K562 (cell line): Measurements from ENCODE around the gene LUZP1. TPM values are rescaled to one million over a fixed set of nuclear protein-coding genes. Genes with fewer than 3 reads are reported as not detected.

Experiments used
- ATAC-seq: fragments of 200-7000 bp; cut with Tn5 transposase; 3 replicates; pipeline ENCODE4 v1.9.1; 2020; ENCODE audit warnings: moderate library complexity
- BruUV-seq: library from RNA; stranded (reverse); fragments of 400-500 nt; replicated peaks from 2 replicates; lab custom pipeline; 2021; lab: Mats Ljungman, UMichigan
- CTCF ChIA-PET: fragments of 300-600 bp; formaldehyde crosslinking; extraction: SDS; loops from one replicate; lab custom pipeline; 2021; ENCODE audit warnings: low intra/inter-chr PET ratio; lab: Yijun Ruan, JAX
- POLR2A ChIA-PET: fragments of 300-600, 350-650 bp; sonication (Branson Sonifier 250); formaldehyde crosslinking; extraction: SDS; loops from one replicate; lab custom pipeline; 2021; ENCODE audit warnings: antibody characterized with exemption, inconsistent platforms; lab: Yijun Ruan, JAX
- DNase-seq, 4 experiments: peaks; one replicate each; pipeline versions ENCODE4 v3.0.0 to v3.0.0-alpha.2; 2011 to 2018; ENCODE audit warnings: low spot score in 3 of 4, mixed read lengths in 3 of 4; ENCODE audit errors: extremely low read depth in 1 of 4
- FAIRE-seq: peaks from 2 replicates; lab custom pipeline; 2011; peaks lifted over from hg19 to GRCh38; lab: Jason Lieb, UNC
- H2AFZ ChIP-seq: 2 replicates; pipeline ENCODE4 v1.6.0; 2011; ENCODE audit warnings: low read depth, low read length, control low read depth, inconsistent platforms
- H3K27ac ChIP-seq: fragments of 200-600 bp; 3 replicates; pipeline ENCODE4 v1.8.0; 2011; ENCODE audit warnings: low read depth, mild to moderate bottlenecking, control low read depth, inconsistent platforms, low read length, moderate library complexity, mixed read lengths; ENCODE audit errors: extremely low read depth
- H3K27me3 ChIP-seq, 2 experiments: fragments of 300-600 bp in 1 of 2; 2 replicates in 1 of 2; 3 replicates in 1 of 2; pipeline versions ENCODE4 v1.6.0 to v1.8.0; 2011; ENCODE audit warnings: inconsistent platforms in 2 of 2, low read length in 2 of 2, mild to moderate bottlenecking in 1 of 2, mixed read lengths in 1 of 2, moderate library complexity in 1 of 2; ENCODE audit not compliant: control insufficient read depth in 2 of 2, insufficient read depth in 2 of 2
- H3K36me3 ChIP-seq: fragments of 300-600 bp; 3 replicates; pipeline ENCODE4 v1.8.0; 2011; ENCODE audit warnings: mild to moderate bottlenecking, low read length, inconsistent platforms; ENCODE audit not compliant: control insufficient read depth, insufficient read depth
- H3K4me1 ChIP-seq, 2 experiments: fragments of 200-600 bp in 1 of 2; replicated peaks in 1 of 2; 2 replicates in 1 of 2; 3 replicates in 1 of 2; pipeline versions ENCODE4 v1.5.1 to v1.8.0; 2011; ENCODE audit warnings: inconsistent platforms in 2 of 2, low read length in 2 of 2, mild to moderate bottlenecking in 1 of 2, mixed read lengths in 1 of 2, moderate library complexity in 1 of 2; ENCODE audit not compliant: control insufficient read depth in 2 of 2, insufficient read depth in 2 of 2
- H3K4me2 ChIP-seq: 2 replicates; pipeline ENCODE4 v1.6.1; 2011; ENCODE audit warnings: low read length, control low read depth, inconsistent platforms, mixed read lengths; ENCODE audit not compliant: insufficient read depth
- H3K4me3 ChIP-seq: fragments of 200-600 bp; sonication (generic), shearing (Covaris generic); 2 replicates; pipeline ENCODE4 v1.5.1; 2016; ENCODE audit warnings: control low read depth, inconsistent platforms
- H3K79me2 ChIP-seq: fragments of 200-600 bp; 3 replicates; pipeline ENCODE4 v1.8.0; 2011; ENCODE audit warnings: low read length, inconsistent platforms; ENCODE audit not compliant: control insufficient read depth, insufficient read depth
- H3K9ac ChIP-seq, 2 experiments: 2 replicates each; pipeline versions ENCODE4 v1.6.0 to v1.6.1; 2011; ENCODE audit warnings: low read depth in 2 of 2, low read length in 2 of 2, control low read depth in 1 of 2, inconsistent platforms in 1 of 2, mild to moderate bottlenecking in 1 of 2, mixed read lengths in 1 of 2; ENCODE audit not compliant: insufficient read depth in 1 of 2
- H3K9me1 ChIP-seq: one replicate; pipeline ENCODE4 v1.6.0; 2011; ENCODE audit warnings: inconsistent platforms, mild to moderate bottlenecking, low read length, moderate library complexity; ENCODE audit not compliant: control insufficient read depth, insufficient read depth
- H3K9me3 ChIP-seq: replicated peaks from 2 replicates; pipeline ENCODE4 v1.5.1; 2011; ENCODE audit warnings: low read depth, low read length, inconsistent platforms; ENCODE audit not compliant: control insufficient read depth, insufficient read depth
- H4K20me1 ChIP-seq: replicated peaks from 2 replicates; pipeline ENCODE4 v1.6.1; 2011; ENCODE audit warnings: low read length, inconsistent platforms, mixed read lengths; ENCODE audit not compliant: control insufficient read depth, insufficient read depth
- E2F6 ChIP-seq, 2 experiments: IDR thresholded peaks; 2 replicates each; pipeline ENCODE4 v1.6.1; 2011; ENCODE audit warnings: borderline replicate concordance in 1 of 2, control low read depth in 1 of 2, low read depth in 1 of 2, low read length in 1 of 2, mild to moderate bottlenecking in 1 of 2, mixed read lengths in 1 of 2, moderate library complexity in 1 of 2; ENCODE audit not compliant: insufficient read depth in 1 of 2, insufficient read length in 1 of 2, poor library complexity in 1 of 2, severe bottlenecking in 1 of 2; ENCODE audit errors: extremely low read depth in 1 of 2
- FOXK1 ChIP-seq: sonication (generic); formaldehyde crosslinking; IDR thresholded peaks from 2 replicates; pipeline ENCODE4 v1.8.0; 2022; ENCODE audit warnings: missing genetic modification reagents, mild to moderate bottlenecking, borderline replicate concordance
- LARP7 ChIP-seq: fragments of 450-650 bp; IDR thresholded peaks from 2 replicates; pipeline ENCODE4 v1.6.1; 2016
- MCM7 ChIP-seq, 2 experiments: fragments of 450-650 bp; IDR thresholded peaks; 2 replicates each; pipeline ENCODE4 v1.6.1; 2016 to 2018
- RCOR1 ChIP-seq, 2 experiments: IDR thresholded peaks; 2 replicates each; pipeline ENCODE4 v1.6.1; 2012; ENCODE audit warnings: low read depth in 2 of 2, low read length in 2 of 2, borderline replicate concordance in 1 of 2, improper control_type of control experiment in 1 of 2
- STAT6 ChIP-seq: sonication (generic); formaldehyde crosslinking; IDR thresholded peaks from 2 replicates; pipeline ENCODE4 v1.8.1; 2023; ENCODE audit warnings: mild to moderate bottlenecking, missing genetic modification reagents
- ZNF444 ChIP-seq: fragments of 250-450 bp; sonication (Bioruptor Pico); IDR thresholded peaks from 2 replicates; pipeline ENCODE4 v1.4.0; 2020; ENCODE audit warnings: mild to moderate bottlenecking, moderate library complexity
- ZNF830 ChIP-seq: fragments of 250-450 bp; sonication (Bioruptor Pico); IDR thresholded peaks from 2 replicates; pipeline ENCODE4 v1.5.0; 2021; ENCODE audit warnings: mild to moderate bottlenecking
- WGBS: fragments of 100-300 bp; shearing (Covaris generic); methylation state at CpG from one replicate; pipeline ENCODE4 v1.1.6; 2016; ENCODE audit warnings: low coverage, mixed read lengths; ENCODE audit not compliant: insufficient coverage; ENCODE audit errors: missing lambda C conversion rate; 5-methylcytosine and 5-hydroxymethylcytosine counted together
- in situ Hi-C: fragments of 300-500 bp; cut with MboI; formaldehyde crosslinking; loops from 4 replicates; pipeline ENCODE4 v1.15.0; 2018; ENCODE audit warnings: inconsistent platforms, mixed read lengths
- intact Hi-C: fragments of 100-400 bp; cut with micrococcal nuclease; formaldehyde crosslinking; loops from 2 replicates; pipeline ENCODE4 v1.14.2; 2022
- polyA plus RNA-seq, 8 experiments: library from polyadenylated mRNA; depleted of rRNA in 4 of 8; stranded (reverse) in 5 of 8; unstranded in 3 of 8; fragments of >200 nt; fragmentation: Nextera tagmentation in 2 of 8; fragmentation: Illumina TruSeq in 1 of 8; extraction: Ambion mirVana in 2 of 8; extraction: Trizol in 1 of 8; gene quantifications; 2 replicates each; pipeline versions ENCODE4 v1.2.1 to v1.2.3, GENCODE V29; 2011 to 2014; ENCODE audit warnings: inconsistent platforms in 1 of 8, missing spikeins in 1 of 8
- total RNA-seq, 7 experiments: library from RNA; depleted of rRNA in 6 of 7; stranded (reverse); fragments of >200 nt in 6 of 7; fragmentation: Illumina TruSeq in 2 of 7; extraction: Trizol in 2 of 7; gene quantifications; 2 replicates each; pipeline versions ENCODE4 v1.2.1 to v1.2.3, GENCODE V29; 2011 to 2021; ENCODE audit warnings: low replicate concordance in 1 of 7

Gene LUZP1
- total and polyA plus RNA-seq, 9 of the 15 experiments (the other 6 are each of a cell fraction or from before 2014, with no cell fraction given) = 6.5 to 19.1 (median 12.4) TPM

- CTCF ChIA-PET = no interaction called here
- in situ Hi-C loops = no loop called here
- H3K4me1 ChIP-seq = no peaks in the 10 kb centered on the region
- peaks cover 28% of the 10 kb centered on the region for H3K79me2 ChIP-seq
- DNase-seq (no peak), ATAC-seq (no peak), FAIRE-seq (no peak)
- WGBS = 69% methylated on average over 2 of the region's 2 CpGs
- H3K36me3 ChIP-seq = no peaks in the 10 kb centered on the region; the same call in 2 of the 3 replicates
- no peak overlapping the region for H2AFZ ChIP-seq
- H4K20me1 ChIP-seq = peaks cover 4% of the 10 kb centered on the region; the same call in 1 of the 2 replicates
- H3K9ac ChIP-seq = no peak overlapping the region
- BruUV-seq = no TSS peak
- no peak overlapping the region for H3K27ac ChIP-seq
- TF ChIP-seq MCM7 (IDR thresholded peaks at IDR 0.05) (no peak), STAT6 (CRISPR knock-in tag) (no peak), E2F6 (IDR thresholded peaks at IDR 0.05; ENCODE audit: borderline replicate concordance in 1 of 2, extremely low read depth in 1 of 2, insufficient read depth in 1 of 2, insufficient read length in 1 of 2, low read depth in 1 of 2, low read length in 1 of 2, poor library complexity in 1 of 2, severe bottlenecking in 1 of 2) (no peak), FOXK1 (CRISPR knock-in tag) (no peak), RCOR1 (IDR thresholded peaks at IDR 0.05; ENCODE audit: borderline replicate concordance in 1 of 2, low read depth in 2 of 2, low read length in 2 of 2) (no peak), ZNF830 (CRISPR knock-in tag) (no peak), ZNF444 (CRISPR knock-in tag) (no peak), LARP7 (no peak)
- H3K4me2 ChIP-seq = no peak overlapping the region
- no peaks in the 10 kb centered on the region for H3K9me3 ChIP-seq
- intact Hi-C loops = no loop called here
- POLR2A ChIA-PET = interaction anchor here (0.7 to 4.9 kb wide), 6 partner anchors 8 to 1222 kb away, joined by 3 to 21 read pairs (median 3); no protein-coding TSS in a partner anchor
- H3K27me3 ChIP-seq = no peaks in the 10 kb centered on the region
- H3K9me1 ChIP-seq = no peaks in the 10 kb centered on the region
- no peak overlapping the region for H3K4me3 ChIP-seq
These were observed 33.4 kb downstream of the LUZP1 start for GRCh38 chr1:23135268-23135667.
